GM23248 (cell line): ENCODE results near the gene LTBP3.

Source experiments
- EZH2 ChIP-seq: fragments of 200-600 bp; sonication (generic); IDR thresholded peaks from 2 replicates; pipeline ENCODE4 v1.6.1; 2018; ENCODE audit warnings: antibody characterized with exemption, mild to moderate bottlenecking; ENCODE audit not compliant: insufficient read depth, poor library complexity, severe bottlenecking
- EZH2phosphoT487 ChIP-seq: fragments of 200-600 bp; sonication (generic); IDR thresholded peaks from 2 replicates; pipeline ENCODE4 v1.6.1; 2018; ENCODE audit warnings: antibody characterized with exemption, moderate library complexity, mild to moderate bottlenecking, low read depth; ENCODE audit not compliant: insufficient read depth

DNA sequence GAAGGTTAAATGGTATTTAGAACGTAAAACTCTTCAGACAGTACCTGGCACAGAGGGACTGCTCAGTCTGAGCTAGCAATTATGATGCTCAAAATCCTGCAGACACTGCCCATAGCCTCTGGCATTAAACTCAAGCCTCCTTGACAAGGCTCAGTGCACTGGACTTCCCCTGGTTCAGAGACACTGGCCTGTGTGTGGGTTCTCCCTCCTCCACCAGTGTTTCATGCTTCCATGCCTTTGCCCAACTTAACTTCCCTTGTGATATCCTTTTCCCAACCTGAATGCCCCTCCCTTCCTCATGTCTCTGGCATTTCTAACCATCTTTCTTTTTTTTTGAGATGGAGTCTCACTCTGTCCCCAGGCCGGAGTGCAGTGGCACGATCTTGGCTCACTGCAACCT lies 9.1 kb downstream of the LTBP3 start:
- TF ChIP-seq EZH2phosphoT487 (no peak), EZH2 (no peak)
